CD14-positive monocyte (primary cell): ENCODE measurements around the gene TLE7. TPM values are rescaled to one million over a fixed set of nuclear protein-coding genes. Genes with fewer than 3 reads are reported as not detected.
A peak's percentile ranks its signal among the peaks of the same experiment; 100 is the strongest.

Experiments
- DNase-seq, 3 donors: peaks; one replicate each; pipeline ENCODE4 v3.0.0-alpha.2; 2011 to 2022
- H2AFZ ChIP-seq: 2 replicates; pipeline ENCODE4 v1.6.0; 2012; ENCODE audit warnings: mild to moderate bottlenecking, low read depth, low read length, inconsistent platforms; ENCODE audit not compliant: insufficient read depth, poor library complexity, severe bottlenecking
- H3K27ac ChIP-seq, 2 donors: 1 replicate in 1 of 2; 2 replicates in 1 of 2; pipeline ENCODE4 v1.5.1; 2012 to 2013; ENCODE audit warnings: low read length in 2 of 2, control low read depth in 1 of 2, inconsistent platforms in 1 of 2, low read depth in 1 of 2, mild to moderate bottlenecking in 1 of 2
- H3K27me3 ChIP-seq, 2 donors: one replicate each; pipeline versions ENCODE4 v1.6.0 to v1.6.1; 2011 to 2013; ENCODE audit warnings: low read length in 2 of 2; ENCODE audit not compliant: control insufficient read depth in 2 of 2, insufficient read depth in 2 of 2
- H3K36me3 ChIP-seq, 2 donors: replicated peaks in 1 of 2; 1 replicate in 1 of 2; 2 replicates in 1 of 2; pipeline versions ENCODE4 v1.5.1 to v1.6.1; 2012 to 2013; ENCODE audit warnings: low read length in 2 of 2, control low read depth in 1 of 2, inconsistent platforms in 1 of 2, mild to moderate bottlenecking in 1 of 2; ENCODE audit not compliant: insufficient read depth in 2 of 2, control insufficient read depth in 1 of 2
- H3K4me1 ChIP-seq, 2 donors: 1 replicate in 1 of 2; 2 replicates in 1 of 2; pipeline versions ENCODE4 v1.5.1 to v1.6.1; 2012 to 2013; ENCODE audit warnings: low read length in 2 of 2, control low read depth in 1 of 2, inconsistent platforms in 1 of 2, mild to moderate bottlenecking in 1 of 2, moderate library complexity in 1 of 2; ENCODE audit not compliant: insufficient read depth in 2 of 2, control insufficient read depth in 1 of 2
- H3K4me2 ChIP-seq: replicated peaks from 2 replicates; pipeline ENCODE3; 2012; ENCODE audit warnings: low read length, moderate library complexity, mild to moderate bottlenecking; ENCODE audit not compliant: poor library complexity, severe bottlenecking; ENCODE audit errors: extremely low read depth
- H3K4me3 ChIP-seq, 3 experiments: fragments of 200-600 bp in 1 of 3; sonication (generic) in 1 of 3; replicated peaks in 1 of 3; 1 replicate in 2 of 3; 2 replicates in 1 of 3; pipeline ENCODE4 v1.5.1; 2011 to 2013; ENCODE audit warnings: low read length in 3 of 3, mild to moderate bottlenecking in 3 of 3, control low read depth in 2 of 3, low read depth in 2 of 3, inconsistent platforms in 1 of 3, moderate library complexity in 1 of 3
- H3K79me2 ChIP-seq: 2 replicates; pipeline ENCODE4 v1.6.0; 2012; ENCODE audit warnings: mild to moderate bottlenecking, control low read depth, inconsistent platforms, low read length, moderate library complexity; ENCODE audit not compliant: insufficient read depth
- H3K9ac ChIP-seq: 2 replicates; pipeline ENCODE4 v1.6.0; 2017; ENCODE audit warnings: low read length, mild to moderate bottlenecking; ENCODE audit not compliant: insufficient read depth, poor library complexity, severe bottlenecking
- H3K9me3 ChIP-seq, 2 donors: replicated peaks in 1 of 2; 1 replicate in 1 of 2; 2 replicates in 1 of 2; pipeline versions ENCODE4 v1.5.1 to v1.6.1; 2012 to 2013; ENCODE audit warnings: low read length in 2 of 2, control low read depth in 1 of 2; ENCODE audit not compliant: control insufficient read depth in 1 of 2, insufficient read depth in 1 of 2
- H4K20me1 ChIP-seq: 2 replicates; pipeline ENCODE4 v1.6.0; 2012; ENCODE audit warnings: mild to moderate bottlenecking, low read length, control low read depth, moderate library complexity; ENCODE audit not compliant: insufficient read depth
- H3K27ac Mint-ChIP-seq, 7 donors: one replicate each; pipeline ENCODE4 v1.8.0; 2020; ENCODE audit warnings: mild to moderate bottlenecking in 7 of 7, mixed read lengths in 7 of 7, moderate library complexity in 6 of 7, inconsistent platforms in 2 of 7
- H3K27me3 Mint-ChIP-seq, 3 donors: one replicate each; pipeline ENCODE4 v1.8.0; 2021 to 2022; ENCODE audit warnings: low read depth in 3 of 3, mild to moderate bottlenecking in 3 of 3, mixed read lengths in 3 of 3, moderate library complexity in 3 of 3, inconsistent platforms in 1 of 3
- H3K36me3 Mint-ChIP-seq, 2 donors: one replicate each; pipeline ENCODE4 v1.8.0; 2020; ENCODE audit warnings: mixed read lengths in 2 of 2, inconsistent platforms in 1 of 2, mild to moderate bottlenecking in 1 of 2
- H3K4me1 Mint-ChIP-seq: one replicate; pipeline ENCODE4 v1.8.0; 2020; ENCODE audit warnings: mild to moderate bottlenecking, mixed read lengths
- H3K4me3 Mint-ChIP-seq, 2 donors: one replicate each; pipeline ENCODE4 v1.8.0; 2020; ENCODE audit warnings: mild to moderate bottlenecking in 2 of 2, mixed read lengths in 2 of 2, moderate library complexity in 1 of 2
- H3K9me3 Mint-ChIP-seq, 7 donors: one replicate each; pipeline ENCODE4 v1.8.0; 2020 to 2022; ENCODE audit warnings: mixed read lengths in 7 of 7, mild to moderate bottlenecking in 6 of 7, moderate library complexity in 6 of 7, inconsistent platforms in 2 of 7
- CTCF ChIP-seq: fragments of 200-600 bp; IDR thresholded peaks from one replicate; pipeline ENCODE4 v1.8.0; 2022; ENCODE audit warnings: antibody characterized with exemption, mild to moderate bottlenecking
- WGBS: methylation state at CpG from one replicate; pipeline ENCODE4 v1.1.5; 2013; ENCODE audit warnings: missing lambda C conversion rate; ENCODE audit not compliant: insufficient coverage; 5-methylcytosine and 5-hydroxymethylcytosine counted together
- intact Hi-C, 2 donors: fragments of 100-400 bp; cut with micrococcal nuclease; formaldehyde crosslinking; loops; one replicate each; pipeline versions ENCODE4 v1.15.0 to v1.15.1; 2023
- polyA plus RNA-seq, 3 donors: library from polyadenylated mRNA; depleted of rRNA in 1 of 3; unstranded in 2 of 3; stranded (reverse) in 1 of 3; fragments of 300-500 nt in 2 of 3; fragments of >200 nt in 1 of 3; fragmentation: Illumina TruSeq in 2 of 3; gene quantifications; 1 replicate in 2 of 3; 2 replicates in 1 of 3; pipeline ENCODE4 v1.2.3, GENCODE V29; 2012 to 2021

The TLE7 gene
- polyA plus RNA-seq, 3 donors = not detected

- Histone ChIP-seq H3K9ac (no peak overlapping the region), H3K4me2 (no peak overlapping the region), H3K4me3 (no peak overlapping the region), H4K20me1 (no peaks in the 10 kb centered on the region), H3K79me2 (no peaks in the 10 kb centered on the region), H3K27me3 (peaks cover 0 to 6% of the 10 kb centered on the region in 2 donors), H3K27ac (no peak overlapping the region), H3K4me1 (no peaks in the 10 kb centered on the region), H3K36me3 (no peaks in the 10 kb centered on the region), H3K9me3 (no peaks in the 10 kb centered on the region), H2AFZ (peak overlapping the region; percentile 1)
- DNase-seq = peak; percentile 24 to 54 (median 48)
- no peaks in the 10 kb centered on the region for H3K9me3 Mint-ChIP-seq
- intact Hi-C loops = loop anchor here (2.0 to 5.0 kb wide), 4 partner anchors 85 to 200 kb away; no protein-coding TSS in a partner anchor
- H3K4me1 Mint-ChIP-seq = peaks cover 5% of the 10 kb centered on the region
- H3K4me3 Mint-ChIP-seq = no peak overlapping the region
- peaks cover 23 to 54% (median 27%) of the 10 kb centered on the region in 3 donors for H3K27me3 Mint-ChIP-seq
- no peaks in the 10 kb centered on the region for H3K36me3 Mint-ChIP-seq
- TF ChIP-seq CTCF = peak; percentile 94
- no peak overlapping the region for H3K27ac Mint-ChIP-seq
- 5% methylated on average over 21 of the region's 24 CpGs for WGBS
These were observed 29.3 kb downstream of the TLE7 start for GRCh38 chr16:71412270-71413160.

- H3K4me3 ChIP-seq = no peak overlapping the region
- 88% methylated on average over 3 of the region's 5 CpGs for WGBS
- intact Hi-C loops = loop anchor here in 1 of 2 donors (5.0 kb wide), 2 partner anchors 87 to 202 kb away; no protein-coding TSS in a partner anchor
- Mint-ChIP-seq H3K9me3 (peaks cover 0 to 10% (median 4%) of the 10 kb centered on the region in 7 donors), H3K27me3 (peaks cover 17 to 50% (median 18%) of the 10 kb centered on the region in 3 donors), H3K4me1 (peaks cover 6% of the 10 kb centered on the region), H3K36me3 (no peaks in the 10 kb centered on the region), H3K27ac (no peak overlapping the region), H3K4me3 (no peak overlapping the region)
- H3K4me2 ChIP-seq = no peak overlapping the region
- no peaks in the 10 kb centered on the region for H3K36me3 ChIP-seq
- no peak for TF ChIP-seq CTCF
- H2AFZ ChIP-seq = no peak overlapping the region
- DNase-seq = no peak
- H4K20me1 ChIP-seq = no peaks in the 10 kb centered on the region
- H3K9me3 ChIP-seq = peaks cover under 1 to 2% of the 10 kb centered on the region in 2 donors
- H3K27ac ChIP-seq = no peak overlapping the region
- H3K27me3 ChIP-seq = peaks cover 0 to 12% of the 10 kb centered on the region in 2 donors
- H3K4me1 ChIP-seq = no peaks in the 10 kb centered on the region
- no peaks in the 10 kb centered on the region for H3K79me2 ChIP-seq
- no peak overlapping the region for H3K9ac ChIP-seq
These were observed 31.7 kb downstream of the TLE7 start for GRCh38 chr16:71410146-71410545.
